Vein endothelial cell (primary cell): Measurements from ENCODE around the gene TMEM108. TPM values are rescaled to one million over a fixed set of nuclear protein-coding genes. Genes with fewer than 3 reads are reported as not detected.

Experiments used
- total RNA-seq: library from RNA; depleted of rRNA; stranded (reverse); fragments of >200 nt; gene quantifications from 2 replicates; pipeline ENCODE4 v1.2.3, GENCODE V29; 2012

Gene TMEM108
- 0.10 and 0.33 TPM in 2 replicates for total RNA-seq

GRCh38 chr3:133038089-133038730 is at the start of gene TMEM108:
TMEM108 (plus strand) TSS chr3:133038391.

DNA sequence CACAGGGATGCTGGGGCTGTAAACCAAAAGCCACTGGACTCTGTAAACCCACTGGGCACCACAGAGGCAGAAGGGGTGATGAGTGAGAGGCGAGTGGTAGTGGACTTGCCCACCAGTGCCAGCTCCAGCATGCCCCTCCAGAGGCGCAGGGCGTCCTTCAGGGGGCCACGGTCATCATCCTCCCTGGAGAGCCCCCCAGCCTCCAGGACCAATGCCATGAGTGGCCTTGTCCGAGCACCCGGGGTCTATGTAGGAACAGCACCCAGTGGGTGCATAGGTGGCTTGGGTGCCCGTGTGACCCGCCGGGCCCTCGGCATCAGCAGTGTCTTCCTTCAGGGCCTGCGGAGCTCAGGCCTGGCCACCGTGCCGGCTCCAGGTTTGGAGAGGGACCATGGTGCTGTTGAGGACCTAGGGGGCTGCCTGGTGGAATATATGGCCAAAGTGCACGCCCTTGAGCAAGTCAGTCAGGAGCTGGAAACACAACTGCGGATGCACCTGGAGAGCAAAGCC is 361.9 kb downstream of the TMEM108 start, which contains the start of gene BFSP2:
TSS of gene BFSP2 (plus strand) at position 51 of the 510 bp plus-strand sequence. CDS start at position 79, 28 bp downstream.

